Measurements from ENCODE around the gene CDCA8. TPM values are rescaled to one million over a fixed set of nuclear protein-coding genes. Genes with fewer than 3 reads are reported as not detected.
"Not testable (repeated sequence)": the region's sequence is repeated elsewhere in the genome, so short reads cannot be mapped to it uniquely, and the experiment has no call there.

CDCA8 gene
- total RNA-seq, 1 donor from 2014 or later = 3.1 TPM

DNA sequence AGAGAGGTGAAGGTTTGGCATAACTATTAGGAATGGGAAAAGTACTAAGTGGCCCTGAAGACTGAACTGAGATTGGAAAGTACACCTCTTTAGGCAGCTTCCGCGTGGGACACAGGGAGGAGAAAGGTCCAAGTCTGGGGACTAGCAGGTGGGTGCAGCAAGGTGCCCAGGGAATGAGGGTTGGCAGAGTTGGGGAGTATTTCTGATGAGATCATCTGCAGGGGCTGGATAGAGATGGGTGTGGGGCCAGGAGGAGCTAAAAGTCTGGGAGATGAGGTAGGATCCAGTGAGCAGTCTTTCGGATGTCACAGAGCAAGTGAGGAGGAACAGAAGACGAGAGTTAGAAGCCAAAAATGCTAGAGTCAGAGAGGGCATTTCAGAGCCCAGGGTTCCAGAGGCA, 36.1 kb downstream of the CDCA8 start:
- Histone ChIP-seq H3K4me3 (ENCODE audit: low read depth, low read length) (no peak overlapping the region), H3K36me3 (ENCODE audit: control insufficient read depth, insufficient read depth, low read length) (no peaks in the 10 kb centered on the region), H3K27me3 (ENCODE audit: control insufficient read depth, insufficient read depth, low read length) (peaks cover 13% of the 10 kb centered on the region)
- TF ChIP-seq CTCF (IDR thresholded peaks at IDR 0.05; ENCODE audit: insufficient read depth, low read length, poor library complexity, severe bottlenecking) = no peak
- DNase-seq (ENCODE audit: low read depth) = no peak

DNA sequence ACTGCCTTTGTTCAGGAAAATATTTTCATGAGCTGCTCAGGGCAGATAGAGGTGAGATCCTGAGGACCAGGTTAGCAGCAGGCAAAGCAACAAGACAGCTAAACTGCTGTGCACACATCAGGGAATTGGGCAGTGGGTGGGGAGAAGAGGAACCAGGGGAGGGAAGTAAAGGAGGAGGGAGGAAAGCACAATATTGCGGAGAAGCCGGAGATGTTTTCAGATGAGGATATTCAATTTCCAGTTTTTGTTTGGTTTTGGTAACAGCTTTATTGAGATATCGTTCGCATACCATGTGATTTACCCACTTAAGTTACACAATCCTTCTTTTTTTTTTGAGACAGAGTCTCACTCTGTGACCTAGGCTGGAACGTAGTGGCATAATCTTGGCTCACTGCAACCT, 38.1 kb downstream of the CDCA8 start:
- DNase-seq (ENCODE audit: low read depth) = no peak
- H3K36me3 ChIP-seq (ENCODE audit: control insufficient read depth, insufficient read depth, low read length) = no peaks in the 10 kb centered on the region
- H3K27me3 ChIP-seq (ENCODE audit: control insufficient read depth, insufficient read depth, low read length) = peaks cover 22% of the 10 kb centered on the region
- no peak overlapping the region for H3K4me3 ChIP-seq (ENCODE audit: low read depth, low read length)
- no peak for TF ChIP-seq CTCF (IDR thresholded peaks at IDR 0.05; ENCODE audit: insufficient read depth, low read length, poor library complexity, severe bottlenecking)

- TF ChIP-seq CTCF (IDR thresholded peaks at IDR 0.05; ENCODE audit: insufficient read depth, low read length, poor library complexity, severe bottlenecking) = no peak
- Histone ChIP-seq H3K36me3 (ENCODE audit: control insufficient read depth, insufficient read depth, low read length) (no peaks in the 10 kb centered on the region), H3K27me3 (ENCODE audit: control insufficient read depth, insufficient read depth, low read length) (peaks cover 21% of the 10 kb centered on the region), H3K4me3 (ENCODE audit: low read depth, low read length) (no peak overlapping the region)
- no peak for DNase-seq (ENCODE audit: low read depth)
Measured at GRCh38 chr1:37731312-37732019, 39.1 kb downstream of the CDCA8 start.

DNA sequence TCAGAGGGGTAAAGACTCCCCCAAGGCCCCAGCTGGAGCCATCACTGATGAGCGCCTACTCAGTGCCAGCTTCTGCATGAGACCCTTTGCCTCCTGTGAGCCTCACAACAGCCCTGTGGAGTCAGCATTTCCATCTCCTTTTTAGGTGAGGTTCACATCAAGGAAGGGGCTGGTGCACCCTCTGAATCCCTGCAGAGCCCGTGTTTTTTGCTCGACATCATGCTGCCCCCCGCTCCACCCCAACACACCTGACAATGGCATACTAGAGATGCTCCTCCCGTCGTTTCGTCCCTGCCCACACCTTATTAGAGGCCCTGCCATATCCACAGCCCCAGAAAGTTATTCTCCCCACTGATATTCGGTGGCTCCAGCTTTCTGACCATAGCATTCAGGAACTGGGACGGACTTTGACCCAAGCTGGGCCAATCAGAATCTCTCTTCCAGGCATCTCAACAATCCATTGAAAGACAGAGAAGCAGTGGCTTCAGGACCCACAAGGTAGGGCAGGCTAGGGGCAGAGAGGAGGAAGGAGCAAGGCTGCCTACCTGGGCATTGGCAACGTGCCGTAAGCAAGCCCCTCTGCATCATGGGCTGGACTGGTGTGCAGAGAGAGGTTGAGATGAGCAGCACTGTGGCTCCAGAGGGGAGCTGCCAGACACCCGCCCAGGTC, 39.9 kb downstream of the CDCA8 start:
- H3K36me3 ChIP-seq (ENCODE audit: control insufficient read depth, insufficient read depth, low read length) = no peaks in the 10 kb centered on the region
- no peak overlapping the region for H3K4me3 ChIP-seq (ENCODE audit: low read depth, low read length)
- peaks cover 16% of the 10 kb centered on the region for H3K27me3 ChIP-seq (ENCODE audit: control insufficient read depth, insufficient read depth, low read length)
- TF ChIP-seq CTCF (IDR thresholded peaks at IDR 0.05; ENCODE audit: insufficient read depth, low read length, poor library complexity, severe bottlenecking) = no peak
- no peak for DNase-seq (ENCODE audit: low read depth)

- no peak for TF ChIP-seq CTCF (IDR thresholded peaks at IDR 0.05; ENCODE audit: insufficient read depth, low read length, poor library complexity, severe bottlenecking)
- H3K27me3 ChIP-seq (ENCODE audit: control insufficient read depth, insufficient read depth, low read length) = peaks cover 14% of the 10 kb centered on the region
- H3K4me3 ChIP-seq (ENCODE audit: low read depth, low read length) = no peak overlapping the region
- DNase-seq (ENCODE audit: low read depth) = no peak
- no peaks in the 10 kb centered on the region for H3K36me3 ChIP-seq (ENCODE audit: control insufficient read depth, insufficient read depth, low read length)
Measured at GRCh38 chr1:37734629-37735591, 42.6 kb downstream of the CDCA8 start.

DNA sequence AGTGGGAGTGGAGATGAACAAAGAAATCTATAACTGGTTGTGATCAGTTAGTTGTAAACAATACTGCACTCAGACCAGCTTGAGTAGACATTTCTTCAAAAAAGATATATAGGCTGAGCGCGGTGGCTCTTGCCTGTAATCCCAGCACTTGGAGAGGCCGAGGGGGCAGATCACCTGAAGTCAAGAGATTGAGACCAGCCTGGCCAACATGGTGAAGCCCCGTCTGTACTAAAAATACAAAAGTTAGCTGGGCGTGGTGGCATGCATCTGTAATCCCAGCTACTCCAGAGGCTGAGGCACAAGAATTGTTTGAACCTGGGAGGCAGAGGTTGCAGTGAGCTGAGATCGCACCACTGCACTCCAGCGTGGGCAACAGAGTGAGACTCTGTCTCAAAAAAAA, 45.7 kb downstream of the CDCA8 start:
- H3K36me3 ChIP-seq (ENCODE audit: control insufficient read depth, insufficient read depth, low read length); H3K4me3 ChIP-seq (ENCODE audit: low read depth, low read length); DNase-seq (ENCODE audit: low read depth): not testable (repeated sequence)
- H3K27me3 ChIP-seq (ENCODE audit: control insufficient read depth, insufficient read depth, low read length) = peaks cover 13% of the 10 kb centered on the region

DNA sequence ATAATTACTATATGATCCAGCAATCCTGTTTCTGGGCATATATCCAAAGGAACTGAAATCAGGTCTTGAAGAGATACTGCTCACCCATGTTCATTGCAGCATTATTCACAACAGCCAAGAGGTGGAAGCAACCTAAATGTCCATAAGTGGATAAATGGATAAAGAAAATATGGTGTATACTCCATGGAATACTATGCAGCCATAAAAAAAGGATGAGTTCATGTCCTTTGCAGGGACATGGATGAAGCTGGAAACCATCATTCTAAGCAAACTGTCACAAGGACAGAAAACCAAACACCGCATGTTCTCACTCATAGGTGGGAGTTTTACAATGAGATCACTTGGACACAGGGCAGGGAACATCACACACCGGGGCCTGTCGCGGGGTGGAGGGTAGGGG, 46.3 kb downstream of the CDCA8 start:
- peaks cover 10% of the 10 kb centered on the region for H3K27me3 ChIP-seq (ENCODE audit: control insufficient read depth, insufficient read depth, low read length)
- not testable (repeated sequence) for H3K36me3 ChIP-seq (ENCODE audit: control insufficient read depth, insufficient read depth, low read length); DNase-seq (ENCODE audit: low read depth); H3K4me3 ChIP-seq (ENCODE audit: low read depth, low read length)

All from kidney epithelial cell (primary cell).